ENCODE results near the gene THAP7. TPM values are rescaled to one million over a fixed set of nuclear protein-coding genes. Genes with fewer than 3 reads are reported as not detected.
A peak's percentile ranks its signal among the peaks of the same experiment; 100 is the strongest.
"Not testable (repeated sequence)": the region's sequence is repeated elsewhere in the genome, so short reads cannot be mapped to it uniquely, and the experiment has no call there.

The THAP7 gene
- total and polyA plus RNA-seq, 2 donors (not counting 1 experiment from before 2014, with no cell fraction given), result 37.7 to 70.1 TPM

DNA sequence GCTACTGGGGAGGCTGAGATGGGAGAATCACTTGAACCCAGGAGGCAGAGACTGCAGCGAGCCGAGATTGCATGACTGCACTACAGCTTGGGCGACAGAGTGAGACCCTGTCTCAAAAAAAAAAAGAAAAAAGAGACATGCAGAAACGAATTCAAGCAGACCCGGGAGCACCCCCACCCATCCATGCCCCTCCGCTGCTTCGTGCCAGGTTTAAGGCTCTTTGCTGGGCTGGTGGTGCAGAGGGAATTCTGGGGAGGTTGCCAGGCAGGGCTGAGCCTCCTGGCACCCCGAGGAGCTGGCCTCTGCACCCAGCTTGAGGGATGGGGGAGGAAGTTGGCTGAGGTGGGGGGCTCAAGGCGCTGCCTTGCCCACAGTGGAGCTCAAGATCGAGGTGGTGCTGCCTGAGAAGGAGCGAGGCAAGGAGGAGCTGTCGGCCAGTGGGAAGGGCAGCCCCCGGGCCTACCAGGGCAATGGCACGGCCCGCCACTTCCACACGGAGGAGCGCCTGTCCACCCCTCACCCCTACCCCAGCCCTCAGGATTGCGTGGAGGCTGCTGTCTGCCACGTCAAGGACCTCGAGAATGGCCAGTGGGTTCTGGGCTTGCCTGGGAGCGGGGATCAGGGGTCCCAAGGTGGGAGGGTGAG is 28.9 kb downstream of the THAP7 start:
- no peak overlapping the region for H3K4me3 Mint-ChIP-seq
- DNase-seq (no peak), ATAC-seq (ENCODE audit: low read depth) (no peak)
- no peaks in the 10 kb centered on the region for H3K9me3 Mint-ChIP-seq (ENCODE audit: insufficient read depth)
- H3K27ac Mint-ChIP-seq, result no peak overlapping the region
- Histone ChIP-seq H3K9me3 (ENCODE audit: control extremely low read depth in 1 of 3, control insufficient read depth in 2 of 3, insufficient read depth in 1 of 3, low read length in 2 of 3) (peaks cover 0 to 6% (median 0%) of the 10 kb centered on the region in 3 donors), H3K4me1 (ENCODE audit: control insufficient read depth in 2 of 2, insufficient read depth in 2 of 2, low read length in 2 of 2) (peaks cover 25 to 37% of the 10 kb centered on the region in 2 donors), H3K9ac (ENCODE audit: low read length) (no peak overlapping the region), H3K4me3 (ENCODE audit: control extremely low read depth in 1 of 5, extremely low read depth in 1 of 5, insufficient read depth in 1 of 5, low read depth in 2 of 5, low read length in 4 of 5) (no peak overlapping the region), H3K27ac (ENCODE audit: low read length in 2 of 2) (peak overlapping the region in 1 of 2 donors; percentile 30), H3K4me2 (replicated peaks; ENCODE audit: low read depth, low read length, poor library complexity, severe bottlenecking) (peak overlapping the region; percentile 47), H3K27me3 (replicated peaks in 1 of 4; ENCODE audit: control extremely low read depth in 1 of 4, control insufficient read depth in 3 of 4, insufficient read depth in 4 of 4, low read length in 3 of 4) (no peaks in the 10 kb centered on the region), H3K79me2 (ENCODE audit: control insufficient read depth, insufficient read depth, low read length) (no peaks in the 10 kb centered on the region), H4K20me1 (ENCODE audit: control insufficient read depth, insufficient read depth, low read length, poor library complexity, severe bottlenecking) (no peaks in the 10 kb centered on the region), H2AFZ (ENCODE audit: insufficient read depth, low read depth, low read length, poor library complexity, severe bottlenecking) (no peak overlapping the region), H3K36me3 (replicated peaks in 1 of 2; ENCODE audit: control extremely low read depth in 1 of 2, control insufficient read depth in 1 of 2, extremely low read depth in 1 of 2, insufficient read depth in 2 of 2, low read length in 1 of 2) (no peaks in the 10 kb centered on the region)
- TF ChIP-seq, protein P1, sequence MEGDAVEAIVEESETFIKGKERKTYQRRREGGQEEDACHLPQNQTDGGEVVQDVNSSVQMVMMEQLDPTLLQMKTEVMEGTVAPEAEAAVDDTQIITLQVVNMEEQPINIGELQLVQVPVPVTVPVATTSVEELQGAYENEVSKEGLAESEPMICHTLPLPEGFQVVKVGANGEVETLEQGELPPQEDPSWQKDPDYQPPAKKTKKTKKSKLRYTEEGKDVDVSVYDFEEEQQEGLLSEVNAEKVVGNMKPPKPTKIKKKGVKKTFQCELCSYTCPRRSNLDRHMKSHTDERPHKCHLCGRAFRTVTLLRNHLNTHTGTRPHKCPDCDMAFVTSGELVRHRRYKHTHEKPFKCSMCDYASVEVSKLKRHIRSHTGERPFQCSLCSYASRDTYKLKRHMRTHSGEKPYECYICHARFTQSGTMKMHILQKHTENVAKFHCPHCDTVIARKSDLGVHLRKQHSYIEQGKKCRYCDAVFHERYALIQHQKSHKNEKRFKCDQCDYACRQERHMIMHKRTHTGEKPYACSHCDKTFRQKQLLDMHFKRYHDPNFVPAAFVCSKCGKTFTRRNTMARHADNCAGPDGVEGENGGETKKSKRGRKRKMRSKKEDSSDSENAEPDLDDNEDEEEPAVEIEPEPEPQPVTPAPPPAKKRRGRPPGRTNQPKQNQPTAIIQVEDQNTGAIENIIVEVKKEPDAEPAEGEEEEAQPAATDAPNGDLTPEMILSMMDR (IDR thresholded peaks at IDR 0.05), result no peak
- no peak for TF ChIP-seq EZH2 (IDR thresholded peaks at IDR 0.05; ENCODE audit: borderline replicate concordance, insufficient read depth, low read depth, low read length, poor library complexity, severe bottlenecking)
- WGBS (ENCODE audit: insufficient coverage), result 72% methylated on average over 10 of the region's 21 CpGs
- H3K27me3 Mint-ChIP-seq, result no peaks in the 10 kb centered on the region
- ChIA-PET POLR2A (interaction anchor here (0.7 kb wide), 1 partner anchor 47 kb away, joined by 3 read pairs; no protein-coding TSS in a partner anchor), CTCF (interaction anchor here (0.7 to 2.1 kb wide), 3 partner anchors 11 to 1121 kb away, joined by 3 to 5 read pairs (median 5); no protein-coding TSS in a partner anchor)
- peaks cover 29% of the 10 kb centered on the region for H3K4me1 Mint-ChIP-seq
- intact Hi-C loops (cut with micrococcal nuclease), result no loop called here

DNA sequence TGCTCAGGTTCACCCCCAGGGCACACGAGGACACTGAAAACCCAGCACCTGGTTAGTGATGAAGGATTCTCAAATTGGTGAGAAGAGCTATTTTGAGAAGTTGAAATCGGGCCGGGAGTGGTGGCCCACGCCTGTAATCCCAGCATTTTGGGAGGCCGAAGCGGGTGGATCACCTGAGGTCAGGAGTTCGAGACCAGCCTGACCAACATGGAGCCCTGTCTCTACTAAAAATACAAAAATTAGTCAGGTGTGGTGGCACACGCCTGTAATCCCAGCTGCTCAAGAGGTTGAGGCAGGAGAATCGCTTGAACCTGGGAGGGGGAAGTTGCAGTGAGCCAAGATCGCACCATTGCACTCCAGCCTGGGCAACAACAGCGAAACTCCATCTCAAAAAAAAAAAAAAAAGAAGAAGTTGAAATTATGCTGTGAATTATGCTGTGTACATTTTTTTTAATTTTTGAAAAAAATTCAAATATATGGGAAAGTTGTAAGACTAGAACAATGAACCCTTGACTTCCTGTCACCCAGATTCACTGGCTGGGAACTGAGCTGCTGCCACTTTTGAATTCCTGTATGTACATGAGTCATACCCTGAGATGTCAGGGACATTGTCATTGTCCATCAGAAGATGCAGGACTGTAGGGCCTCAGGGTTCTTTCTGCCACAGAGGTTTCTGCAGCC is 29.8 kb downstream of the THAP7 start:
- H3K9ac ChIP-seq (ENCODE audit: low read length); H3K36me3 ChIP-seq (replicated peaks in 1 of 2; ENCODE audit: control extremely low read depth in 1 of 2, control insufficient read depth in 1 of 2, extremely low read depth in 1 of 2, insufficient read depth in 2 of 2, low read length in 1 of 2); H3K4me3 Mint-ChIP-seq; H3K9me3 Mint-ChIP-seq (ENCODE audit: insufficient read depth); H2AFZ ChIP-seq (ENCODE audit: insufficient read depth, low read depth, low read length, poor library complexity, severe bottlenecking); H3K4me3 ChIP-seq (ENCODE audit: control extremely low read depth in 1 of 5, extremely low read depth in 1 of 5, insufficient read depth in 1 of 5, low read depth in 2 of 5, low read length in 4 of 5); H3K27me3 Mint-ChIP-seq; H3K79me2 ChIP-seq (ENCODE audit: control insufficient read depth, insufficient read depth, low read length); H3K9me3 ChIP-seq (ENCODE audit: control extremely low read depth in 1 of 3, control insufficient read depth in 2 of 3, insufficient read depth in 1 of 3, low read length in 2 of 3); H3K27me3 ChIP-seq (replicated peaks in 1 of 4; ENCODE audit: control extremely low read depth in 1 of 4, control insufficient read depth in 3 of 4, insufficient read depth in 4 of 4, low read length in 3 of 4); intact Hi-C loops (cut with micrococcal nuclease); POLR2A ChIA-PET; H4K20me1 ChIP-seq (ENCODE audit: control insufficient read depth, insufficient read depth, low read length, poor library complexity, severe bottlenecking): not testable (repeated sequence)
- ATAC-seq (ENCODE audit: low read depth) (peak; percentile 38), DNase-seq (peak; percentile 42)
- H3K27ac Mint-ChIP-seq, result peak overlapping the region; percentile 68
- 90% methylated on average over 5 of the region's 11 CpGs for WGBS (ENCODE audit: insufficient coverage)
- Histone ChIP-seq H3K4me2 (replicated peaks; ENCODE audit: low read depth, low read length, poor library complexity, severe bottlenecking) (peak overlapping the region; percentile 47), H3K27ac (ENCODE audit: low read length in 2 of 2) (peak overlapping the region; percentile 24 to 30), H3K4me1 (ENCODE audit: control insufficient read depth in 2 of 2, insufficient read depth in 2 of 2, low read length in 2 of 2) (peaks cover 32 to 46% of the 10 kb centered on the region in 2 donors)
- CTCF ChIA-PET, result interaction anchor here (0.7 to 2.1 kb wide), 5 partner anchors 9 to 1120 kb away, joined by 3 to 5 read pairs (median 4); partner anchors contain the start of gene LZTR1
- H3K4me1 Mint-ChIP-seq, result peaks cover 36% of the 10 kb centered on the region
